RPMI7951 (cell line): ENCODE measurements around the gene PRLR. TPM values are rescaled to one million over a fixed set of nuclear protein-coding genes. Genes with fewer than 3 reads are reported as not detected.
A peak's percentile ranks its signal among the peaks of the same experiment; 100 is the strongest.

ENCODE experiments used
- DNase-seq: peaks from one replicate; pipeline ENCODE4 v3.0.0-alpha.2; 2012; ENCODE audit warnings: low read depth
- total RNA-seq: library from RNA; depleted of rRNA; stranded (reverse); fragments of >200 nt; shearing (Covaris generic); gene quantifications from 2 replicates; pipeline ENCODE4 v1.2.3, GENCODE V29; 2014

PRLR gene
- total RNA-seq, 1 experiment from 2014 or later: 0.12 TPM

- DNase-seq: no peak
Observed at GRCh38 chr5:35233601-35234000, 3.3 kb upstream of the PRLR start.

- DNase-seq: no peak
Observed at GRCh38 chr5:35233121-35233520, 2.8 kb upstream of the PRLR start.

- no peak for DNase-seq
Observed at GRCh38 chr5:35232124-35232523, 1.8 kb upstream of the PRLR start.

GRCh38 chr5:35229076-35230037 lies 930 bp downstream of the PRLR start:
- DNase-seq: no peak

- no peak for DNase-seq
Observed at GRCh38 chr5:35228310-35228709, 2.0 kb downstream of the PRLR start.

GRCh38 chr5:35227720-35228119 lies 2.6 kb downstream of the PRLR start:
- no peak for DNase-seq

- DNase-seq: no peak
Observed at GRCh38 chr5:35223787-35224395, 6.4 kb downstream of the PRLR start.

- DNase-seq: no peak
Observed at GRCh38 chr5:35220967-35221366, 9.3 kb downstream of the PRLR start.

GRCh38 chr5:35218981-35219380 lies 11.3 kb downstream of the PRLR start:
- no peak for DNase-seq

- DNase-seq: no peak
Observed at GRCh38 chr5:35214051-35214450, 16.2 kb downstream of the PRLR start.

- no peak for DNase-seq
Observed at GRCh38 chr5:35213608-35214007, 16.7 kb downstream of the PRLR start.

GRCh38 chr5:35212122-35212982 lies 17.9 kb downstream of the PRLR start:
- DNase-seq: no peak

- no peak for DNase-seq
Observed at GRCh38 chr5:35209862-35210261, 20.4 kb downstream of the PRLR start.

- DNase-seq: no peak
Observed at GRCh38 chr5:35205606-35206005, 24.7 kb downstream of the PRLR start.

- no peak for DNase-seq
Observed at GRCh38 chr5:35205186-35205585, 25.1 kb downstream of the PRLR start.

- no peak for DNase-seq
Observed at GRCh38 chr5:35203403-35203802, 26.9 kb downstream of the PRLR start.

GRCh38 chr5:35202319-35203111 lies 27.8 kb downstream of the PRLR start:
- DNase-seq: peak; percentile 45

GRCh38 chr5:35201291-35201690 lies 29.0 kb downstream of the PRLR start:
- no peak for DNase-seq

GRCh38 chr5:35199886-35200285 lies 30.4 kb downstream of the PRLR start:
- DNase-seq: no peak

GRCh38 chr5:35198686-35199085 lies 31.6 kb downstream of the PRLR start:
- DNase-seq: peak; percentile 25

GRCh38 chr5:35198075-35198474 lies 32.2 kb downstream of the PRLR start:
- DNase-seq: peak; percentile 76
